NCI-H226 (cell line): ENCODE data around the gene PKIB.
"Not testable (repeated sequence)": the region's sequence is repeated elsewhere in the genome, so short reads cannot be mapped to it uniquely, and the experiment has no call there.

ENCODE experiments used
- DNase-seq: peaks from one replicate; pipeline ENCODE4 v3.0.0-alpha.2; 2015

Gene PKIB

GRCh38 chr6:122621638-122622037 lies 11.4 kb downstream of the PKIB start:
- no peak for DNase-seq

- no peak for DNase-seq
These were observed 12.3 kb downstream of the PKIB start for GRCh38 chr6:122622479-122622878.

- peak; percentile 70 for DNase-seq
These were observed 13.1 kb downstream of the PKIB start for GRCh38 chr6:122623279-122623678.

- DNase-seq, result no peak
These were observed 14.6 kb downstream of the PKIB start for GRCh38 chr6:122624853-122625252.

- no peak for DNase-seq
These were observed 18.5 kb downstream of the PKIB start for GRCh38 chr6:122628714-122629113.

GRCh38 chr6:122631571-122632249 lies 21.5 kb downstream of the PKIB start:
- DNase-seq, result no peak

GRCh38 chr6:122640366-122640765 lies 30.2 kb downstream of the PKIB start:
- no peak for DNase-seq

- no peak for DNase-seq
These were observed 31.6 kb downstream of the PKIB start for GRCh38 chr6:122641819-122642218.

- DNase-seq, result not testable (repeated sequence)
These were observed 32.4 kb downstream of the PKIB start for GRCh38 chr6:122642604-122643003.

GRCh38 chr6:122645256-122645655 lies 35.1 kb downstream of the PKIB start:
- DNase-seq, result no peak

- peak; percentile 49 for DNase-seq
These were observed 37.6 kb downstream of the PKIB start for GRCh38 chr6:122647765-122648164.

- DNase-seq, result no peak
These were observed 38.5 kb downstream of the PKIB start for GRCh38 chr6:122648726-122649125.

- no peak for DNase-seq
These were observed 39.5 kb downstream of the PKIB start for GRCh38 chr6:122649701-122650100.

- DNase-seq, result no peak
These were observed 40.2 kb downstream of the PKIB start for GRCh38 chr6:122650403-122650802.

- DNase-seq, result no peak
These were observed 40.8 kb downstream of the PKIB start for GRCh38 chr6:122651031-122651430.

GRCh38 chr6:122651604-122652003 lies 41.4 kb downstream of the PKIB start:
- peak; percentile 89 for DNase-seq

- peak; percentile 49 for DNase-seq
These were observed 42.2 kb downstream of the PKIB start for GRCh38 chr6:122652431-122652830.

- peak; percentile 71 for DNase-seq
These were observed 42.9 kb downstream of the PKIB start for GRCh38 chr6:122653094-122653493.

- DNase-seq, result peak; percentile 74
These were observed 43.8 kb downstream of the PKIB start for GRCh38 chr6:122654012-122654411.

- DNase-seq, result no peak
These were observed 47.4 kb downstream of the PKIB start for GRCh38 chr6:122657601-122658000.

- DNase-seq, result no peak
These were observed 50.1 kb downstream of the PKIB start for GRCh38 chr6:122660296-122660695.

GRCh38 chr6:122663981-122664380 lies 53.8 kb downstream of the PKIB start:
- DNase-seq, result no peak

GRCh38 chr6:122665929-122666328 lies 55.7 kb downstream of the PKIB start:
- DNase-seq, result no peak

GRCh38 chr6:122666418-122666817 lies 56.2 kb downstream of the PKIB start:
- no peak for DNase-seq

GRCh38 chr6:122669418-122669817 lies 59.2 kb downstream of the PKIB start:
- DNase-seq, result no peak
